Esophagus muscularis mucosa (tissue), 3 donors: Measurements from ENCODE around the gene GP1BB.

Experiments
- CTCF ChIP-seq, 3 experiments: fragments of 200-600 bp in 2 of 3; fragments of 450-650 bp in 1 of 3; sonication (generic) in 2 of 3; IDR thresholded peaks; one replicate each; pipeline ENCODE4 v1.5.1; 2017 to 2019; ENCODE audit warnings: antibody characterized with exemption in 3 of 3, mild to moderate bottlenecking in 2 of 3, moderate library complexity in 1 of 3
- EP300 ChIP-seq: sonication (generic); formaldehyde crosslinking; IDR thresholded peaks from one replicate; pipeline ENCODE4 v1.6.1; 2017; ENCODE audit warnings: antibody characterized with exemption

GRCh38 chr22:19749876-19750275 lies 26.5 kb downstream of the GP1BB start:
- TF ChIP-seq EP300 (no peak), CTCF (IDR thresholded peaks at IDR 0.05) (no peak)
